ENCODE data around the gene NANOG. TPM values are rescaled to one million over a fixed set of nuclear protein-coding genes. Genes with fewer than 3 reads are reported as not detected.
"Not testable (repeated sequence)": the region's sequence is repeated elsewhere in the genome, so short reads cannot be mapped to it uniquely, and the experiment has no call there.

NANOG gene
- total RNA-seq (under 1 TPM in 2 of 9 donors, not detected in 7; 0.18 to 0.33 TPM), polyA plus RNA-seq (not detected)
- long read RNA-seq, donor 1 = 0 reads
- long read RNA-seq, donor 2 = 0 reads
- long read RNA-seq, donor 3 = 0 reads

DNA sequence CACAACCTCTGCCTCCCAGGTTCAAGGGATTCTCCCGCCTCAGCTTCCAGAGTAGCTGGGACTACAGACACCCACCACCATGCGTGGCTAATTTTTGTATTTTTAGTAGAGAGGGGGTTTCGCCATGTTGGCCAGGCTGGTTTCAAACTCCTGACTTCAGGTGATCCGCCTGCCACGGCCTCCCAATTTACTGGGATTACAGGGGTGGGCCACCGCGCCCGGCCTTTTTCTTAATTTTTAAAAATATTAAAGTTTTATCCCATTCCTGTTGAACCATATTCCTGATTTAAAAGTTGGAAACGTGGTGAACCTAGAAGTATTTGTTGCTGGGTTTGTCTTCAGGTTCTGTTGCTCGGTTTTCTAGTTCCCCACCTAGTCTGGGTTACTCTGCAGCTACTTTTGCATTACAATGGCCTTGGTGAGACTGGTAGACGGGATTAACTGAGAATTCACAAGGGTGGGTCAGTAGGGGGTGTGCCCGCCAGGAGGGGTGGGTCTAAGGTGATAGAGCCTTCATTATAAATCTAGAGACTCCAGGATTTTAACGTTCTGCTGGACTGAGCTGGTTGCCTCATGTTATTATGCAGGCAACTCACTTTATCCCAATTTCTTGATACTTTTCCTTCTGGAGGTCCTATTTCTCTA is at the start of gene NANOG:
Gene NANOG, plus strand, starts transcription at position 519 of the 645 bp plus-strand sequence. CDS start 213 bp downstream, outside the sequence.
- H3K4me3 ChIP-seq; ATAC-seq; H3K4me1 ChIP-seq; H3K27ac ChIP-seq; H3K36me3 ChIP-seq; H3K9me3 ChIP-seq; DNase-seq; intact Hi-C loops (cut with DNase I): not testable (repeated sequence)
- peaks cover 0 to 40% (median 7%) of the 10 kb centered on the region in 9 donors for H3K27me3 ChIP-seq
- WGBS, 4 donors = 57 to 65% (median 64%) methylated on average over 13 of the region's 13 CpGs

- H3K27me3 ChIP-seq = no peaks in the 10 kb centered on the region
- TF ChIP-seq POLR2A (IDR thresholded peaks at IDR 0.05) (no peak), CTCF (IDR thresholded peaks at IDR 0.05) (no peak)
- H3K36me3 ChIP-seq = no peaks in the 10 kb centered on the region
- H3K4me1 ChIP-seq = no peaks in the 10 kb centered on the region
- no peak for DNase-seq
- H3K27ac ChIP-seq = no peak within 1 kb of the TSS
- peaks cover 0 to 7% (median 0%) of the 10 kb centered on the region in 12 donors for H3K9me3 ChIP-seq
- no peak for ATAC-seq
- no peak within 1 kb of the TSS for H3K4me3 ChIP-seq
- intact Hi-C loops (cut with DNase I) = no loop called here
- WGBS, 4 donors = 63 to 79% (median 78%) methylated on average over 5 of the region's 5 CpGs
Measured at GRCh38 chr12:7747246-7747645, 42.0 kb upstream of the NANOG start, which contains the start of gene CLEC4C. TSS of gene CLEC4C (minus strand) at chr12:7747375. CDS start at chr12:7747348, 27 bp downstream.

GRCh38 chr12:7748852-7749251 is 40.4 kb upstream of the NANOG start:
- DNase-seq (no peak), ATAC-seq (no peak)
- H3K4me1 ChIP-seq = no peaks in the 10 kb centered on the region
- no peaks in the 10 kb centered on the region for H3K36me3 ChIP-seq
- H3K4me3 ChIP-seq = no peak overlapping the region
- peaks cover 0 to 3% (median 0%) of the 10 kb centered on the region in 12 donors for H3K9me3 ChIP-seq
- H3K27me3 ChIP-seq = no peaks in the 10 kb centered on the region
- intact Hi-C loops (cut with DNase I) = no loop called here
- no peak for TF ChIP-seq CTCF (IDR thresholded peaks at IDR 0.05)
- no peak for TF ChIP-seq POLR2A (IDR thresholded peaks at IDR 0.05)
- 29 to 48% (median 31%) methylated on average over 4 of the region's 4 CpGs for WGBS, 4 donors
- no peak overlapping the region for H3K27ac ChIP-seq

DNA sequence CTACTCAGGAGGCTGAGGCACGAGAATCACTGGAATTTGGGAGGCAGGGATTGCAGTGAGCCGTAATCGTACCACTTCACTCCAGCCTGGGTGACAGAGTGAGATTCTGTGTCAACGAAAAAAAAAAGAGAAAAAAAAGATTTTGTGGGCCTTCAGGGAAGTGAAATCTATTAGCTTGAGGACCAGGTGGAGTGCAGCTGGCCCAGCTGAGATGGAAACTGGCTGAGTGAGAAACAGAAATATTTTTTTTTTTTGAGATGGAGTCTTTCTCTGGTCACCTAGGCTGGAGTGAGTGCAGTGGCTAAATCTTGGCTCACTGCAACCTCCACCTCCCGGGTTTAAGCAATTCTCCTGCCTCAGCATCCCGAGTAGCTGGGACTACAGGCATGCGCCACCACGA is 39.8 kb upstream of the NANOG start:
- no peak for ATAC-seq
- DNase-seq = no peak
- Histone ChIP-seq H3K4me3 (no peak overlapping the region), H3K4me1 (no peaks in the 10 kb centered on the region), H3K36me3 (no peaks in the 10 kb centered on the region), H3K27ac (no peak overlapping the region), H3K27me3 (no peaks in the 10 kb centered on the region), H3K9me3 (no peaks in the 10 kb centered on the region)
- 82 to 89% (median 86%) methylated on average over 8 of the region's 8 CpGs for WGBS, 4 donors
- TF ChIP-seq CTCF (IDR thresholded peaks at IDR 0.05) = no peak
- TF ChIP-seq POLR2A (IDR thresholded peaks at IDR 0.05) = no peak
- intact Hi-C loops (cut with DNase I) = no loop called here
